Superior temporal gyrus (tissue), 1 donor: ENCODE results near the gene MSANTD7.
"Not testable (repeated sequence)": the region's sequence is repeated elsewhere in the genome, so short reads cannot be mapped to it uniquely, and the experiment has no call there.

Experiments
- DNase-seq: peaks from one replicate; pipeline ENCODE4 v3.0.0-alpha.2; 2016; ENCODE audit errors: extremely low spot score

MSANTD7 gene, protein sequence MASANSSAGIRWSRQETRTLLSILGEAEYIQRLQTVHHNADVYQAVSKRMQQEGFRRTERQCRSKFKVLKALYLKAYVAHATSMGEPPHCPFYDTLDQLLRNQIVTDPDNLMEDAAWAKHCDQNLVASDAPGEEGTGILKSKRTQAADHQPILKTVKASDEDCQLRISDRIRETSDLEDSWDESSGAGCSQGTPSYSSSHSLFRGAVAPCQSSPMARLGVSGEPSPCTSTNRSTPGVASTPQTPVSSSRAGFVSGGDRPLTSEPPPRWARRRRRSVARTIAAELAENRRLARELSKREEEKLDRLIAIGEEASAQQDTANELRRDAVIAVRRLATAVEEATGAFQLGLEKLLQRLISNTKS

DNA sequence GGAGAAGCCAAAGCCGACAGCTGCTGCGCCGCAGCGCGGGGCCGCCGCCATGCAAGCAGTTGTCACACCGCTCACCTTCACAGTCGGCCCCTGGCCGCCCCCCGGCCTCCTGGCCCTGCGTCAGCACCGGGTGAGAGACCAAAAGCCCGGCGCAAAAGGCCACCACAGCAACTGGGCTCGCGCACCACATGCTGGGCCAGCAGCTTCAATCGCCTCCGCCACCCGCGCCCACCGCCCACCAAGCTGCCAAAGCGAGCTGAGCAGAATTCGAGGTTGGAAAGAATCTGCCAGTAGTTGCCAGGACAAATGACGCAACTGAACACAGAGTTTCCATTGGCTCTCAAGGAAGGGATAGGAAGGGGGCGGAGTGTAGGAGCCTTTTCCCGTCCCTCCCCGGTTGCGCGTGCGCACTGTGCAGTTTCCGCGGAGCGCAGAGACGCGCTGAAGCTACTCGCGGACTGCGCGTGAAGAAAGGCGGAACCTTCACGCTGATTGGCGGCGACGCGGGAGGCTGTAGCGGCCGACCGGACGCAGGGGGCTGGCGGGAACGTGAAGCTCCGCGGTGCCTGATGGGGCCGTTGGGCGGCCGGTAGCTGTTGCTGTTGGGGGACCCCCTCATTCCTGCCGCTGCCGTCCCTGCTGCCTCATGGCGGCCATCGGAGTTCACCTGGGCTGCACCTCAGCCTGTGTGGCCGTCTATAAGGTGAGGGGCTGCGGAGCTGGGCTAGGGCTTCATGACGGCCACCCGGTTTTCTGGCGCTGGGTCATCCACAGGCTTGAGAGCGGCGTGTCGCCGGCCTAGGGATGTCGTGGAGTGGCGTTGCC is at the start of gene MSANTD7, which contains the start of the genes CDNF and HSPA14:
Gene MSANTD7 (plus strand): TSS at position 550 of the 825 bp plus-strand sequence. CDS start 3,979 bp downstream, outside the sequence.
Gene CDNF (minus strand): TSS at position 281 of the 825 bp plus-strand sequence. CDS start 91 bp downstream, at position 190.
Gene HSPA14 (plus strand): TSS at position 550 of the 825 bp plus-strand sequence. CDS start 97 bp downstream, at position 647.
- peak; percentile 100 for DNase-seq

DNA sequence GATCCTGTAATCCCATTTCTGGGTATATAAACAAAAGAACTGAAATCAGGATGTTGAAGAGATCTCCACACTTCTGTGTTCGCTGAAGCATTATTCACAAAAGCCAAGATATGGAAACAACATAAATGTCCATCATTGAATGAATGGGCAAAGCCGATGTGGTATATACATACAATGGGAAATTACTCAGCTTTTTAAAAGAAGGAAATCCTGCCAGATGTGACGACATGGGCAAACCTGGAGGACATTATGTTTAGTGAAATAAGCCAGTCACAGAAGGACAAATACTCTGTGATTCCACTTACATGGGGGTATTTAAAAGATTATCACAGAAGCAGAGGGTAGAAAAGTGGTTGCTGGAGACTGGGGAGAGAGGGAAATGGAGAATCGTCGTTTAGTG is 39.5 kb upstream of the MSANTD7 start:
- DNase-seq: no peak

DNA sequence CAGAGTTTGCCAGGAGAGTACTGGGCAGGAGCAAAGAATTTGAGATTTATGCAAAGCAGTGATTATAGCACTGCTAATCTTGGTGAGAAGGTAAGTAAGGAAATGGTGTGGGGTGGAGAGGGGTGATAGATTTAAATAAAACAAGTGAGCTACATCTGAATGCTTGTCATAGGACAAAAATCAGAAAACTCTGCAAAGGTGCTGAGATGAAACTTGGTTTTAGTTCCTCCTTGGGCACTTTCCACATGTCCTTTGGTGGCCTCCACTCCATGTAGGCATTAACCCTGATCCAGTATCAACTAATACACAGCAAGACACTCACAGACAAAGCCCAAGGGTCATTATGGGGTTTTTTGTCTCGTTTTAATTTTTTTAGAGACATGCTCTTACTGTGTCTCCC is 37.7 kb upstream of the MSANTD7 start:
- no peak for DNase-seq

DNA sequence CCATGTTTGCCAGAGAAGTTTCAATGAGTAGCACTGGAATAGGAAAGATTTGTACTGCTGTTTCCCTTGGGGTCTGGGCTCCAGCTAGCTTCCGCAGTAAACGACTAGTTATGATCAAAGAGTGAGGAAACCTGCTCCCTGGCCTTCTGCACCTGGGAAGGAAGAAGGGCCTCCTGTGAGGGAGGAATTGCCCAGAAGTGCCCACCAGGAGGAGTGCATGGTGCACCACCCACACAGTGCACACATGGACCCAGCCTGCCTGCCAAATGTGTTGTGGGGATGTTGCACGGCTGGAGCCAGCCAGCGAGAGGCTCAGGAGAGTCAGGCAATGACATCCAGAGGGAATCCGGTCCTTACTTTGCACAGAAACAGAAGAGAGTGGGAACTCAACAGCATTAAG is 36.4 kb upstream of the MSANTD7 start:
- no peak for DNase-seq

DNA sequence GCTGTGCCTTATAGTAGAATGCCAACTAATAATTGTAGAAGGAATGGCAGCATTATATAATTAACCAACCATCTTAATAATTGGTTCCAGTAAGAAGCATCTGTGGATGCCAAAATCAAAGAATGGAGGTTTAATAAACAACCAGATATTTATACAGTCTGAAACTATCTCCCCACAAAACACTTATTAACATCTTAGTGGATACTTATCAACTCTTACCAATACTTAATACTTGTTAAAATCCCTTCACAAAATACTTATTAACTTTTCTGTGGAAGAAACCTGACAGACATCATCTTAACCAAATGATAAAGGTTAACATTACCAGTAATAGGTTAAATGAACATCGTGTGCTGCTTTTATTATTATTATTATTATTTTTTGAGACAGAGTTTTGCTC is 34.3 kb upstream of the MSANTD7 start:
- no peak for DNase-seq

DNA sequence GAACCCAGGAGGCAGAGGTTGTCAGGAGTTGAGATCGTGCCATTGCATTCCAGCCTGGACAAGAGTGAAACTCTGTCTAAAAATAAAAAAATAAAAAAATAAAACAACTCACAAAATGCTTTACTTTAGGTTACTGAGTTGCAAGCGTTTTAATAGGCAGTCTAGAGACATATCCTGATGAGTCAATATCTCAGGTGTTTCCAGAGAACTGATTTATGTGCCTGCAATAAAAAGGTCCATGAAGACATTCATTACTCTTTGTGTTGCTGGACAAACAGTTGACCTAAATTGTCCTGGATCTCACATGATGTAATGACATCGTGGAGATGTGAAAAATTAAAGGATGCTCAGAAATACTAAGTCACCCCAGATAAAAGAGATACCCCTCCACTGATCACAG is 31.8 kb upstream of the MSANTD7 start:
- no peak for DNase-seq

DNA sequence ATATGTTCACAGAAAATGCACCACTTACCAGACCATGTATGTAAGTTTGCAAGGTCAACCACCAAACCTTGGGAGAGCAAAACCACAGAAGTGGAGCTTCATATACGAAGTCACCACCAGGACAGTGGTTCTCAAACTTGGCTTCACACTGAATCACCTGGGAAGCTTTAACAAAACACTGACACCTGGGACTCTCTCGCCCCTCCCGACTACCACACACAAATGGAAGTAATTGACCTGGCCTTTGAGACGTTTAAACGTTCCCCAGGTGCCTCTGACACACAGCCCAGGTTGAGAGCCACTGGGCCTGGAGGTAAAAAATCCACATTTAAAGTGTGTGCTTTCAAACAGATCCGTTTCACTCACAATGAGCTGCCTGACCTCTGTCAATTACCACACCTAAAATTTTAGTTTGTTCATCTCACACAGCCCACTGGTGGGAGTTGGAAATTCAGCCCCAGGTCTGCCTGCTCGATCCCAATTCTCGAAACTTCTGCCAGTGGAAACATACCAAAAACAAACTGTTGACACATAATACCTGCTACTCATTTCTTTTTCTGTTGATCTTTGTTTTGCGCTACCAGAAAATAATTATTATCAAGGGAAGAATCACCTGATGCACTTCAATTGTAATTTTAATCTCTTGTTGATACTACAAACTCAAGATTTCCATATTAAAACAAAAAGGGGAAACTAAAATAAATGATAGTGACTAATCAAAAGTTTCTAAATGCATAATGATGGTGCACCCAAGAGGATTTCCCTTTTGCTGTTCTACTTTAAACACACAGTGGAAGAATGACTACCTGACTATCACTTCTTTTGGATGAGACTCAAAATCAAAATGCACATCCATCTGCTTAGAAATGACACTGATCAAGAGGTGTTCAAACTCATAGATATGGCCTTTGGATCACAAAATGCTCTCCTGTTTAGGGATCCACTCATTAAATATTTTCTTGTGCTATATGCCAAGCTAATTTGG is 26.8 kb upstream of the MSANTD7 start:
- no peak for DNase-seq

DNA sequence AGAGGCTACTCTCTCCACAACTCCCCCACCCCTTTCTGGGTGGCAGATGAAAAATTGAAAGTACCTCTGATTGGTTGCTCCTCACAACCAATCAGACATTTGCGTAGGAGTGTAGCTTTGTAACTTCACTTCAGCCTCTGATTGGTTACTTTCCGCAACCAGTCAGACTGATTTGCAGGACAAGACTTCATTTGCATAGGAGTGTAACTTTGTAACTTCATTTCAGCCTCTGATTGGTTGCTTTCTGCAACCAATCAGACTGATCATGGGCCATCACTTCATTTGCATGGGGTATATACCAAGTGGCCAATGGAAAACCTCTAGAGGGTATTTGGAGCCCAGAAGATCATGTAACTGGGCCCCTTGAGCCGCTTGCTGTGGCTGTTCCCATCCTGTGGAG is 25.8 kb upstream of the MSANTD7 start:
- no peak for DNase-seq

DNA sequence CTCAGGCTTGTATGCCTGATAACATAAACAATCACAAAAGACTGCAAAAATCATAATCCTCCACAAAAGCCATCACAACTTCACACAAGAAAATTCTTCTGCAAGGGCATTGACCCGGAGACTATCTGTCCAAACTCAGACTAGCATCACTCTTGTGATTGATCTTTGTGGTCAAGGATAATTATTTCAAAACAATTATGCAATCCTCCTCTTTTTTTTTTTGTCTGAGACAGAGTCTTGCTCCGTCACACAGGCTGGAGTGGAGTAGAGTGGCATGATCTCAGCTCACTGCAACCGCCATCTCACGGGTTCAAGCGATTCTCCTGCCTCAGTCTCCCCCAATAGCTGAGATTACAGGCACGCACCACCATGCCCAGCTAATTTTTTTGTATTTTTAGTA is 22.4 kb upstream of the MSANTD7 start:
- no peak for DNase-seq

DNA sequence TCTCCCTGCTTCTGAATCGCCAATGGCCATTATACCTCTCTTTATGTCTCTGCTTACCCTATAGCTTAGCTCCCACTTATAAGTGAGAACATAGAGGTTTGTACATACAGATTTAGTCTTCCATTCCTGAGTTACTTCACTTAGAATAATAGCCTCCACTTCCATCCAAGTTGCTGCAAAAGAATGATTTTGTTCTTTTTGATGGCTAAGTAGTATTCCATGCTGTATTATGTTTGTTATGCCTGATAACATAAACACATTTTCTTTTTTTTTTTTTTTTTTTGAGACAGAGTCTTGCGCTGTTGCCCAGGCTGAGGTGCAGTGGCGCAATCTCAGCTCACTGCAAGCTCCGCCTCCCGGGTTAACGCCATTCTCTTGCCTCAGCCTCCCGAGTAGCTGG is 21.4 kb upstream of the MSANTD7 start:
- DNase-seq: not testable (repeated sequence)

DNA sequence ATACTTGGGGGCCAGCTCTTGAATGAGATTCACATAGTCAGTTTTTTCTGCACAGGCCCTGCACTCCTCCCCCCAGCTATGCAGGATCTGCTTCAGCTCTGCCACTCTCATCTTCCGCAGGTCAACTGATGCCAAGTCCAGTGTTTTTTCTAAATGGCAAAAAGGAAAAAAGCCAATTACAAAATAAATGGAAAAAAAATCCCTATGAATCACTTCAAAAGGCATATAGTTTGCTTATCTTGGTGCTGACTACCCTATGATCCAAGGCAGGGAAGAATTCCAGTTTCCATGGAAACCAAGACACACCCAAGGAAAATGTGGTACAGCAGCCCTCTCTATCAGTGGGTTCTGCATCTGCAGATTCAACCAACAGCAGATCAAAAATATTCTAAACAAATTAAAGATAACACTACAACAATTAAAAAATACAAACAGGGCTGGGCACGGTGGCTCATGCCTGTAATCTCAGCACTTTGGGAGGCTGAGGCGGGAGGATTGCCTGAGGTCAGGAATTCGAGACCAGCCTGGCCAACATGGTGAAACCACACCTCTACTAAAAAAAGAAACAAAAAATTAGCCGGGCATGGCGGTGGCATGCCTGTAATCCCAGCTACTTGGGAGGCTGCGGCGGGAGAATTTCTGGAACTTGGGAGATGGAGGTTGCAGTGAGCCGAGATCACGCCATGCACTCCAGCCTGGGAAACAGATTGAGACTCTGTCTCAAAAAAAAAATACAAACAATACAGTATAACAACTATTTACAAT is 17.9 kb upstream of the MSANTD7 start:
- DNase-seq: no peak

DNA sequence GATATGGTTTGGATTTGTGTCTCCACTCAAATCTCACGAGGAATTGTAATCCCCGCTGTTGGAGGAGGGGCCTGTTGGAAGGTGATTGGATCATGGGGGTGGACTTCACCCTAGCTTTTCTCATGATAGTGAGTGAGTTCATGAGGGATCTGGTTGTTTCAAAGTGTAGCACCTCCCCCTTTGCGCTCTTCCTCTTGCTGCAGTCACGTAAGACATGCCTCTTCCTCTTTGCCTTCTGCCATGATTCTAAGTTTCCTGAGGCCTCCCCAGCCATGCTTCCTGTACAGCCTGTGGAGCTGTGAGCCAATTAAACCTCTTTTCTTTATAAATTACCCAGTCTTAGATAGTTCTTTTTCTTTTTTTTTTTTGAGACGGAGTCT is 17.3 kb upstream of the MSANTD7 start:
- no peak for DNase-seq

DNA sequence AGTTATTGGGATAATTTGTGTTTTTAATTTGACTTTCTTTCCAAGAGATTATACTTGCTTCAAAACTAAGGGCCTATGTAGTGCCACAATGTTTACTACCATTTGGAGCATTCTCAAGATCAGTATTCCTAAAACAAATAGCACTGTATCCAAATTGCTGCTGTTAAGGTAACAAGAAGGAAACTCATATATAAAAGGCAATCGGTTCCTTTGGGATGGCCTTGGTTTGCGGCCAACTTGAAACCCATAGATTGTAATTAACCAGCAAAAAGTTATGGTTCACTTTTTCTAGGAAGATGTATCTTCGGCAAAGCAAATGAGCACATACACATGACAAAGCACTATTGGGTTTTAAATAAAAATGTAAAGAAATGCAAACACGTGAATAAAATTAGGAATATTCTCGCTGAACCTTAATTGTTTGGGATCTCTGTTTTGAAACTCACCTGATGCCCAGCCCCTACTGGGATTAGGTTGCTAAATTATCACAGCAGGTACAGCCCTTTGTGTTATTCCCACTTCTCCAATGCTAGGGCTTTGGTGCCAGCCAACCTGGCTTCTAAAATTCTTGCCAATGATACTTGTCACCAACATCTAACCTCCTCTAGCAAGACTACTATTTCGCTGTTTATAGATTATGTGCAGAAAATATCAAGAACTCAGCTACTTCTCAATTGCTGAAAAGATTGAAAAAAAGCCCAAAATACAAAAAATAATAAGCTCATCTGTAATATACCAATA is 16.3 kb upstream of the MSANTD7 start:
- no peak for DNase-seq

DNA sequence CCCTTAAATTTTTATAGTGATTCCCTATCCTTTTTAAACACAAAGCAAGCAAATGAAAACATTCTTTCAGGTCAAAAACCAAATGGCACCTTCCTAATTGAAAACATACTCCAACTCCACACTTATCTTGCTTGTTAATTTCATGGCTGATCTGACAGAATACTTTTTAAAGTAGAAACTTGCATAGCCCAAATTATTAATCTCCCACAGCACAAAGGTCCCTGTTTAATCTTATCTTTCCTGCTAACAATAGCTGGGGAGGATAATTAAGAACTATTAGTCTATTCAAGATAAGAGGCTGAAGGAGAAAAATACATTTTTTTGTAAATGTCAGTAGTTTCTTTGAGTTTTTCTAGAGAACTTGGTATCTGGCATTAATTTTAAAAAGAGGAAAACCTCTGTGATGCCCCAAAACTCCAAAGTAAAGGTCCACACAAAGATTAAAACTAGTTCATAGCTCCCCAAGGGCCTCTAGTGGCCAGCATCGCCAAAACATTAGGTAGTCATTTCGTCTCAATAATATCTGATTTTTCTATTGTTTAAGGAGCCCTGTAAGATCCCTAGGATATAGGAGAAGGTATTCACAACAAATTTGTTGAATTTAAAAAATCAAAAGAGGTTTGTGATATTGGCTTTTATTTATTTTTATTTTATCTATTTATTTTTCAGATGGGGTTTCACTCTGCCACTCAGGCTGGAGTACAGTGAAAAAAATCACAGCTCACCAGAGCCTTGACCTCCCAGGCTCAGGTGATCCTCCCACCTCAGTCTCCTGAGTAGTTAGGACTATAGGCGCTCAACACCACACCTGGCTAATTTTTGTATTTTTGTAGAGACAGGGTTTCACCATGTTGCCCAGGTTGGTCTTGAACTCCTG is 15.0 kb upstream of the MSANTD7 start:
- DNase-seq: peak; percentile 83

DNA sequence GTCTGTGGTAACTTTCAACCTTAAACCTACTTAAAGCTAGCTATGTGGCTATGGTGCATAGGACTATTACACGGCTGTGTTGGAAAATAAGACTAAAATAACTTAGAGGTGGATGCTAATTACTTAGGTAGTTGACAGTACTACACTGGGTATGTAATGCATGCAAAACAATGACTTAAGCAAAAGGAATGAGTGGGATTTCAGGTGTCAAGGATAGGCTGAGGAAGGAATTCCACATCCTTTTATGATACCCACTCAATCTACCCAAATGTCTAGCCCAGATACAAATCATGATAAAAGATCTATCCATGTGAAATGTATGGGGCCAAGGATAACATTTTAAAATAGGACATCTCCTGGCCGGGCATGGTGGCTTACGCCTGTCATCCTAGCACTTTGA is 14.1 kb upstream of the MSANTD7 start:
- no peak for DNase-seq

DNA sequence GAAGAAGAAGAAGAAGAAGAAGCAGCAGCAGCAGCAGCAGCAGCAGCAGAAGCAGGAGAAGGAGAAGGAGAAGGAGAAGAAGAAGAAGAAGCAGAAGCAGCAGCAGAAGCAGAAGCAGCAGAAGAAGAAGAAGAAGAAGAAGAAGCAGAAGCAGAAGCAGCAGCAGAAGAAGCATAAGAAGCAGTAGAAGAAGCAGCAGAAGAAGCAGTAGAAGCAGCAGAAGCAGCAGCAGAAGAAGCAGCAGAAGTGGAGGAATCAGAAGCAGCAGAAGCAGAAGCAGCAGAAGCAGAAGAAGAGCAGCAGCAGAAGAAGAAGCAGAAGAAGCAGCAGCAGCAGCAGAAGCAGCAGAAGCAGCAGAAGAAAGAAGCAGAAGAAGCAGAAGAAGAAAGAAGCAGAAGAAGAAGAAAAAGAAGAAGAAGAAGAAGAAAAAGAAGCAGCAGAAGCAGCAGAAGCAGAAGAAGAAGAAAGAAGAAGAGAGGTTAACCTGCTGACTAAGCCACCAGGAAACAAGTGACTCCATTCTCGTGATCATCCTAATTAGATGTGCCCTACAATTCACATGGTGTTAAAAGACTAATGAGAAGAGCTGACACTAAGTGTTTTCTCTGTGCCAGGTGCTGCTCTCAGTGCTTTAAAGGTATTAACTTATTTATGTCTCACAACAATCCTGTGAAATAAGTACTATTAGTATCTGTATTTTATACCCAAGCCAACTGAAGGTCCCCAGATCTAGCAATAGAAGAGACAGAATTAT is 11.9 kb upstream of the MSANTD7 start:
- no peak for DNase-seq

DNA sequence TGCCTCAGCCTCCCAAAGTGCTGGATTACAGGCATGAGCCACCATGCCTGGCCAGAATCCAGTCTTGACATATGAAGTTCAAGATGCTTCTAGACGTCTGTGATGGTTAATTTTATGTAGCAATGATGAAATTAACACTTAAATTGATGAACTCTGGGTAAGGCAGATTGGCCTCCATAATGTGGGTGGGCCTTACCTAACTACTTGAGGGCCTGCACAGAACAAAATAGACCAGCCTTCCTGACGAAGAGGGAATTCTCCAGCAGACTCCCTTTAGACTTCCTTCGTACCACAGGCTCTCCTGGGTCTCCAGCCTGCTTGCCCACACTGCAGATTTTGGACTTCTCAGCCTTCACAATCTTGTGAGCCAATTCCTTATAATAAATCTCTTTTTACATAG is 5.0 kb upstream of the MSANTD7 start:
- no peak for DNase-seq

DNA sequence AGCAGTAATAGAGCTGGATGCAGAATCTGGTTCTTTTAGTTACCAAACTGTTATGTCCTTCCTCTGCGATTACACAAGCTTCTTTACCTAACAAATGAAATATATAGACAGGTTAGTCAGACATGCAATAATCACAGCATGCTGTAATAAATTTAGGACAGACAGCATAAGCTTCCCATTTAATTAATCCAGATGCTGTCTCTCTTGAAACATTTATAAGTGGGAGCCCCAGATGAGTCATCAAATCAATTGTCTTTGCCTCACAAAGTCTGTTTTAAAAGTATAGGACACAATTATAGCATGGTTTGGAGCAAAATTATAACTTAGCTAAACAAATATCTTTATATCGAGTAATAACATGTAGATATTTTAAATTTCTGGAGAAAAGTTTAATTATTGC is 1.9 kb upstream of the MSANTD7 start:
- DNase-seq: no peak
